KOPT-K1 (cell line): ENCODE data around the gene RPL32.

ENCODE experiments used
- H3K27ac ChIP-seq: fragments of 200-600 bp; sonication (generic); 2 replicates; pipeline ENCODE4 v1.5.1; 2016; ENCODE audit warnings: antibody characterized with exemption, mild to moderate bottlenecking, low read depth, low read length; ENCODE audit not compliant: poor library complexity, severe bottlenecking
- H3K36me3 ChIP-seq: fragments of 200-600 bp; sonication (generic); 2 replicates; pipeline ENCODE4 v1.5.1; 2017; ENCODE audit warnings: antibody characterized with exemption, mild to moderate bottlenecking, low read length, moderate library complexity; ENCODE audit not compliant: insufficient read depth
- H3K9me3 ChIP-seq: fragments of 200-600 bp; sonication (generic); 2 replicates; pipeline ENCODE4 v1.5.1; 2017; ENCODE audit warnings: antibody characterized with exemption, low read length, mild to moderate bottlenecking; ENCODE audit not compliant: insufficient read depth, poor library complexity, severe bottlenecking

Gene RPL32

DNA sequence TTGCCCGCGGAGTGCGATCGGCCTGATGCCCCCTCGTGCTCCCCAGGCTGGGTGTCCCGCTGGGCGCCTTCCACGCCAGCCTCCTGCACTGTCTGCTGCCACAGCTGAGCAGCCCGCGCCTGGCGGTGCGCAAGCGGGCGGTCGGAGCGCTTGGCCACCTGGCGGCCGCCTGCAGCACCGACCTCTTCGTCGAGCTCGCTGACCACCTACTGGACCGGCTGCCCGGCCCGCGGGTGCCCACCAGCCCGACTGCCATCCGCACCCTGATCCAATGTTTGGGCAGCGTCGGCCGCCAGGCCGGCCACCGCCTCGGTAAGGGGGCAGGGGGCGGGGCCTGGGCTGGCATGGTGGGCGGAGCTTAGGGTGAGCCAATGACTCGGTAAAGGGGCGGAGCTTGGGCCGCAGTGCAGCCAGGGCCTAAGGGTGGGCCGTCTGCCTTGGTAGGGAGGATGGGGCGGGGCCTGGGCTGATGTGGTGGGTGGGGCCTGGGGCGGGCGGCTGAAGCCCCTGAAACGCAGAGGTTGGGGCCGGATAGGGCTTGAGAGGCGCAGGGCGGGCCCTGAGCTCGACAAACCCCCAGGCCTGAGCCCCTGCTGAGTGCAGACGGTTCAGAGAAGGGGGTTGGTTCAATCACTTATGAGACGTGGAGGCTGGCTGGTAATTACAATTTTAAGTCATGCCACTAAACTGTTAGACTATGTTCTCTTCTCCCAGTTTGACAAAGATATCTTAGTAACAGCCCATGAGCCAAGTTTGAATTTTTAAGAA lies 31.2 kb downstream of the RPL32 start:
- H3K9me3 ChIP-seq, result no peaks in the 10 kb centered on the region
- no peak overlapping the region for H3K27ac ChIP-seq
- no peaks in the 10 kb centered on the region for H3K36me3 ChIP-seq

- no peaks in the 10 kb centered on the region for H3K36me3 ChIP-seq
- no peak overlapping the region for H3K27ac ChIP-seq
- no peaks in the 10 kb centered on the region for H3K9me3 ChIP-seq
These were observed 31.9 kb downstream of the RPL32 start for GRCh38 chr3:12809435-12809834.

- no peaks in the 10 kb centered on the region for H3K9me3 ChIP-seq
- no peaks in the 10 kb centered on the region for H3K36me3 ChIP-seq
- no peak overlapping the region for H3K27ac ChIP-seq
These were observed 32.4 kb downstream of the RPL32 start for GRCh38 chr3:12809001-12809400.

- no peak overlapping the region for H3K27ac ChIP-seq
- H3K9me3 ChIP-seq, result no peaks in the 10 kb centered on the region
- H3K36me3 ChIP-seq, result no peaks in the 10 kb centered on the region
These were observed 32.8 kb downstream of the RPL32 start for GRCh38 chr3:12808587-12808986.

DNA sequence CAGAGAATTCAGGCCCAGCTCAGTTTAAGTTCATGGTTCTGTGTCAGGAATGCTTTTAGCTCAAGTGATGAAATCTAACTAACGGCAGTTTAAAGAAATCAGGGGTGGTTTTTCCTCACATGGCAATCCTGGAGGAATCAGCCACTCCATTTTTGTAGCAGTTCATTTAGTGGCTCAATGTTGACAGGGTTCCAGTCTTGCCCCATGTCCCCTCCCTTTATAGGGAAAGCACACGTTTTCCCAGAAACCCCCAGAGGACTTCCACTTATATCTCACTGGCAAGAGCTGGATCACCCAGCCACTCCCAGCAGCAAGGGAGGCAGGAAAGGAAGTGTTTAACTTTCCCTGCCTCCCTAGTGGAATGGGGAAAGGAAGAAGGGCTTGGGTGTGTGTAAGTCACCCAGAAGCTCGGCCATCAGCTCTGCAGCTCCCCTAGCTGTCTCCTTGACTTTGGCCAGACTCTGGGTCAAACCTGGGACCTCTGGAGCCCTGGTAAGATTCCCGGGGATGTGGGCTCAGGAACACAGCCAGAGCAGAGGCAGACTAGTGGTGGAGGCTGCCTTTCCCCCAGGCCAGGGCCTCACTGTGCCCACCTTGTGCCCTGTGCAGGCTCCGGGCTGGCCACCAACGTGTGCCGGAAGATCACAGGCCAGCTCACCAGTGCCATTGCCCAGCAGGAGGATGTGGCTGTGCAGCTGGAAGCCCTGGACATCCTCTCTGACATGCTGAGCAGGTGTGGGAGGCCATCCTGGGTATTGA lies 33.6 kb downstream of the RPL32 start:
- Histone ChIP-seq H3K9me3 (no peaks in the 10 kb centered on the region), H3K27ac (no peak overlapping the region), H3K36me3 (no peaks in the 10 kb centered on the region)

DNA sequence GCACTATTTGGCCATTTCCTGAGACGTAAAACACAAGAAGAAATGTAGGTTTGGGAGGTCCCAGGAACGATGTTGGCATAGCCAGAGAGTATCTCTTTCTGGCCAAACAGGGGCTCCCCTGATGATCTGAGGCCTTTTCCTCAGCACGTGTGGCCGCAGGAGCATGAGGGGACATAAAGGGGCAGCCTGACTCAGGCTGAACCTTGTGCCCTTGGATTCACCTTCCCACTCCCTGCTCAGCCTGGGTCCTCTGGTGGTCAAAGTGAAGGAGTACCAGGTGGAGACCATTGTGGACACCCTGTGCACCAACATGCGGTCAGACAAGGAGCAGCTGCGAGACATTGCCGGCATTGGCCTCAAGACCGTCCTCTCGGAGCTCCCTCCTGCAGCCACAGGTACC lies 34.3 kb downstream of the RPL32 start:
- no peak overlapping the region for H3K27ac ChIP-seq
- H3K9me3 ChIP-seq, result no peaks in the 10 kb centered on the region
- no peaks in the 10 kb centered on the region for H3K36me3 ChIP-seq

GRCh38 chr3:12803371-12803770 lies 38.0 kb downstream of the RPL32 start:
- no peak overlapping the region for H3K27ac ChIP-seq
- H3K36me3 ChIP-seq, result no peaks in the 10 kb centered on the region

GRCh38 chr3:12799525-12800440 lies 41.6 kb downstream of the RPL32 start:
- Histone ChIP-seq H3K27ac (no peak overlapping the region), H3K36me3 (no peaks in the 10 kb centered on the region), H3K9me3 (no peaks in the 10 kb centered on the region)

More at GRCh38 chr3:12803371-12803770, 38.0 kb downstream of the RPL32 start:
- no peaks in the 10 kb centered on the region for H3K9me3 ChIP-seq

GRCh38 chr3:12798559-12799179 lies 42.7 kb downstream of the RPL32 start:
- Histone ChIP-seq H3K9me3 (no peaks in the 10 kb centered on the region), H3K27ac (no peak overlapping the region), H3K36me3 (no peaks in the 10 kb centered on the region)

- Histone ChIP-seq H3K36me3 (no peaks in the 10 kb centered on the region), H3K27ac (no peak overlapping the region), H3K9me3 (no peaks in the 10 kb centered on the region)
These were observed 43.3 kb downstream of the RPL32 start for GRCh38 chr3:12797892-12798558.

- H3K9me3 ChIP-seq, result no peaks in the 10 kb centered on the region
- H3K27ac ChIP-seq, result no peak overlapping the region
- no peaks in the 10 kb centered on the region for H3K36me3 ChIP-seq
These were observed 44.1 kb downstream of the RPL32 start for GRCh38 chr3:12797124-12797891.

DNA sequence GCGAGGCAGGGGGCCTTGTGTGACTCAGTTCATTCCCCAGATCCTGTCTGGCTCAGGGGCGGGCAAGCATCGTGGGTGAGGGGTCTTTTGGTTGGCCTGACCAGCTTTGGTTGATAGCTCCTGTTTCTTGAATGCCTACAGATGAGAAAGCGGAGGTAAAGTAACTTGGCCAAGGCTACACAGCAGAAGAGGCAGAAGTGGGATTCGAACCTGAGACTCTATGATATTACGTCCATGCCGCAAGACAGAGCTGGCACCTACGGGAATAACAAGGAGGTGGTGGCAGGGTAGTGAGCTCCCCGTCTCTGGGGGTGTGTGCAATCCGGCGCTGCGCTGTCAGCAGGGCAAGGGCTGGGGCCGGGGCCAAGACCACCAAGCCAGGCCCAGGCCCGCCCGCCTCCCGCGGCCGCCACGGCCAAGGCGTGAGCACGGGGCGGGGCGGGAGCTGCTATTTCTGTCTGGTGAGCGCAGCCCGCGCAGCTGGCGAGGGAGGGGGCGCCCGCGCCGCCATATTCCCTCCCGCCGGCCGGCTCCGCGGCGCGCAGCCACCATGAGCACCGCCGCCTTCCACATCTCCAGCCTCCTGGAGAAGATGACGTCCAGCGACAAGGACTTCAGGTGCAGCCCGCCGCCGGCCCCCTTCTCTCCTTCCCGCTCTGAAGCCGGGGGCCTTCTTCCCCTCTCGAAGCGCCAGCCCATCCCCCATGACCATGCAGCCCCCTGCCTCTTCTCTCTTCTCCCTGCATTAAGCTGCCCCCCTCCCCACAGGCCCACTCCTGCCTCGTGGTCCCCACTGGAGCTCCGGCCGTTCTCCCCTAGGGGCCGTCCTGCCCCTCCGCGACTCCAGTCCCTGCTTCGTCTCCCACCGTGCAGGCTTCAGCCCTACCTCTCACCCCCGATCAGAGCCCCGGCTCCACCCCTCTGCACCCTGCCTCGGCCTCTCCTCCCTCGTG lies 44.9 kb downstream of the RPL32 start, which contains the start of gene CAND2:
CAND2 (plus strand) TSS at position 510 of the 953 bp plus-strand sequence; CDS start at position 551, 41 bp downstream.
- no peaks in the 10 kb centered on the region for H3K36me3 ChIP-seq
- H3K9me3 ChIP-seq, result no peaks in the 10 kb centered on the region
- H3K27ac ChIP-seq, result no peak within 1 kb of the TSS

GRCh38 chr3:12793701-12794100 lies 47.7 kb downstream of the RPL32 start:
- no peaks in the 10 kb centered on the region for H3K9me3 ChIP-seq
- no peaks in the 10 kb centered on the region for H3K36me3 ChIP-seq
- H3K27ac ChIP-seq, result no peak overlapping the region
